ENCODE results near the gene COX6A1. TPM values are rescaled to one million over a fixed set of nuclear protein-coding genes. Genes with fewer than 3 reads are reported as not detected.
A peak's percentile ranks its signal among the peaks of the same experiment; 100 is the strongest.

The COX6A1 gene
- total RNA-seq, 1 experiment from 2014 or later, result 482 TPM

GRCh38 chr12:120468325-120468820, 30.5 kb downstream of the COX6A1 start:
- Mint-ChIP-seq H3K36me3 (ENCODE audit: insufficient read depth, unreplicated experiment) (peaks cover 68% of the 10 kb centered on the region), H3K9me3 (ENCODE audit: low read depth, unreplicated experiment) (no peaks in the 10 kb centered on the region), H3K27ac (ENCODE audit: unreplicated experiment) (peak overlapping the region; percentile 62), H3K4me1 (ENCODE audit: low read depth, unreplicated experiment) (peaks cover 42% of the 10 kb centered on the region), H3K4me3 (ENCODE audit: low read depth, unreplicated experiment) (peak overlapping the region; percentile 95), H3K27me3 (ENCODE audit: unreplicated experiment) (no peaks in the 10 kb centered on the region)
- peak; percentile 32 for DNase-seq
- TSS peak; percentile 39 for BruUV-seq (replicated peaks)
- TF ChIP-seq, protein P1, sequence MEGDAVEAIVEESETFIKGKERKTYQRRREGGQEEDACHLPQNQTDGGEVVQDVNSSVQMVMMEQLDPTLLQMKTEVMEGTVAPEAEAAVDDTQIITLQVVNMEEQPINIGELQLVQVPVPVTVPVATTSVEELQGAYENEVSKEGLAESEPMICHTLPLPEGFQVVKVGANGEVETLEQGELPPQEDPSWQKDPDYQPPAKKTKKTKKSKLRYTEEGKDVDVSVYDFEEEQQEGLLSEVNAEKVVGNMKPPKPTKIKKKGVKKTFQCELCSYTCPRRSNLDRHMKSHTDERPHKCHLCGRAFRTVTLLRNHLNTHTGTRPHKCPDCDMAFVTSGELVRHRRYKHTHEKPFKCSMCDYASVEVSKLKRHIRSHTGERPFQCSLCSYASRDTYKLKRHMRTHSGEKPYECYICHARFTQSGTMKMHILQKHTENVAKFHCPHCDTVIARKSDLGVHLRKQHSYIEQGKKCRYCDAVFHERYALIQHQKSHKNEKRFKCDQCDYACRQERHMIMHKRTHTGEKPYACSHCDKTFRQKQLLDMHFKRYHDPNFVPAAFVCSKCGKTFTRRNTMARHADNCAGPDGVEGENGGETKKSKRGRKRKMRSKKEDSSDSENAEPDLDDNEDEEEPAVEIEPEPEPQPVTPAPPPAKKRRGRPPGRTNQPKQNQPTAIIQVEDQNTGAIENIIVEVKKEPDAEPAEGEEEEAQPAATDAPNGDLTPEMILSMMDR (IDR thresholded peaks at IDR 0.05; ENCODE audit: unreplicated experiment), result no peak
- intact Hi-C loops (cut with micrococcal nuclease; ENCODE audit: unreplicated experiment), result loop anchor here (2.0 kb wide), 1 partner anchor 22 kb away; the partner anchor contains the start of genes GATC and TRIAP1
- CTCF ChIA-PET, result interaction anchor here (0.5 to 2.4 kb wide), 7 partner anchors 11 to 228 kb away, joined by 3 to 11 read pairs (median 5); partner anchors contain the start of genes COX6A1 and DYNLL1

DNA sequence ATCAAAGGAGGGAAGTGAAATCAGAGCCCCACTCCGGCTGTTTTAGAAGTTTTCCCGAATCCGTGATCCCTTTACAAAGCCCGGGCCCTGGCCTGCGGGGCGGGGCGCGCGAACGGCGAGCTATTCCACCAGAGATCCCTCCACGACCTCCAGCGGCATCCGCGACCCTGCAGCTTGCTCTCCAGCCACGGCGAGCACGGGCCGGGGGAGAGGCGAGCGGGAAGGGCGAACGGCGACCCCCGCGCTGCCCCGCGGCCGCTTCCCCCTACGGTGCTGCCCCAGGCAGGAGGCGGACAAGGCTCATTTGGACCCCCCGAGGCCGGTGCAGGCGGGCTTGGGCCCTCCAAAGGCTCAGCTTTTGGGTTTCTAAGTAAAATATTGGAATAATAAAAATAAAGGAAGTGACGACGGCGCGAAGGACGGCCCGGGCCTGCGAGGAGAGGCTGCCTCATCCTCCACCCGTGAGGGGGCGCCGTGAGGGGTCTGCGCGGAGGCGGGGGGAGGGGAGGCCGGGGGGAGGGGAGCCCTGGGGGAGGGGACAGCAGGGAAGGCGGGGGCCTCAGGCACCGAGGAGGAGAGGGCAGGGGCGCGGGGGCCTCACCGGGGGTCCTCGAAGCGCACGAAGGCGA, 31.0 kb downstream of the COX6A1 start:
- H3K9me3 Mint-ChIP-seq (ENCODE audit: low read depth, unreplicated experiment), result no peaks in the 10 kb centered on the region
- TF ChIP-seq, protein P1 (IDR thresholded peaks at IDR 0.05; ENCODE audit: unreplicated experiment), result no peak
- peak; percentile 33 for DNase-seq
- peaks cover 48% of the 10 kb centered on the region for H3K4me1 Mint-ChIP-seq (ENCODE audit: low read depth, unreplicated experiment)
- peak overlapping the region; percentile 62 for H3K27ac Mint-ChIP-seq (ENCODE audit: unreplicated experiment)
- intact Hi-C loops (cut with micrococcal nuclease; ENCODE audit: unreplicated experiment), result loop anchor here (2.0 kb wide), 1 partner anchor 22 kb away; the partner anchor contains the start of genes GATC and TRIAP1
- H3K4me3 Mint-ChIP-seq (ENCODE audit: low read depth, unreplicated experiment), result peak overlapping the region; percentile 95
- H3K36me3 Mint-ChIP-seq (ENCODE audit: insufficient read depth, unreplicated experiment), result peaks cover 67% of the 10 kb centered on the region
- CTCF ChIA-PET, result interaction anchor here (0.7 to 2.4 kb wide), 6 partner anchors 10 to 229 kb away, joined by 3 to 11 read pairs (median 4); partner anchors contain the start of genes COX6A1 and DYNLL1
- no TSS peak for BruUV-seq (replicated peaks)
- H3K27me3 Mint-ChIP-seq (ENCODE audit: unreplicated experiment), result no peaks in the 10 kb centered on the region

DNA sequence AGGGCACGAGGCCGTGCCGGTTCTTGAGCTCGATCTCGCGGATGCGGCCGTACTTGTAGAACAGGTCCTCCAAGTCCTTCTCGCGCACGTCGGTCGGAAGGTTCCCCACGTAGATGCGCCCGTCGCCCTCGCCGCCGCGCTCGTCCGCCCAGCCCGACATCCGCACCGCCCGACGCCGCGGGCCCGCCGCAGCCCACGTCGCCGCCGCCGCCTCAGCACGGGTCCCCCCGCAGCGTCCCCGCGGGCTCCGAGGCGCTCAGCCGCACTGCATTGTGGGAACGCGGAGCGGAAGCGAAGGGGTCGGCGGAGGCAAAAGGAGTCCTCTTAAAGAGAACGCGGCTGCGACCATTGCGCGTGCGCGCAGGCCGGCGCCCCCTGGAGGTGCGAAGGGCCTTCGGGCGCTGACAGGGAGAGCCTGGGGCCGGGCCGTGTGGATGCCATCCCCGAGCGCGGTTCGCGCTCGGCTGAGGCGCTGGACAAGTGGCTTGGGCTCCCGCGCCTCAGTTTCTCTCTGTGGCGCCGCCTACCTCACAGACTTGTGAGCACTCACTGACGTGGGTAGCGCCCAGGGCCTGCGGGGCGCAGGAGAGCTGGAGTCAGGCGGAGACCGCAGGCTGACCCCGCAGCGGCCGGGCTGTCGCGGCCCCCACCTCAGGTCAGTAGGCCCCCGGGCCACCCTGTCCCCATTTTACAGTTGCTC, 31.7 kb downstream of the COX6A1 start, which contains the start of gene SRSF9:
Gene SRSF9 (minus strand): TSS at position 299 of the 700 bp plus-strand sequence. CDS start 139 bp downstream, at position 160.
- Mint-ChIP-seq H3K4me1 (ENCODE audit: low read depth, unreplicated experiment) (peaks cover 49% of the 10 kb centered on the region), H3K36me3 (ENCODE audit: insufficient read depth, unreplicated experiment) (peaks cover 60% of the 10 kb centered on the region), H3K4me3 (ENCODE audit: low read depth, unreplicated experiment) (peak within 1 kb of the TSS; percentile 95), H3K27me3 (ENCODE audit: unreplicated experiment) (no peaks in the 10 kb centered on the region), H3K27ac (ENCODE audit: unreplicated experiment) (peak within 1 kb of the TSS; percentile 62), H3K9me3 (ENCODE audit: low read depth, unreplicated experiment) (no peaks in the 10 kb centered on the region)
- DNase-seq, result peak; percentile 98
- no TSS peak for BruUV-seq (replicated peaks)
- intact Hi-C loops (cut with micrococcal nuclease; ENCODE audit: unreplicated experiment), result loop anchor here (2.0 kb wide), 1 partner anchor 23 kb away; the partner anchor contains the start of genes GATC and TRIAP1
- CTCF ChIA-PET, result interaction anchor here (1.4 to 2.4 kb wide), 4 partner anchors 10 to 59 kb away, joined by 4 to 11 read pairs (median 6); partner anchors contain the start of genes COQ5, COX6A1 and DYNLL1
- TF ChIP-seq, protein P1 (IDR thresholded peaks at IDR 0.05; ENCODE audit: unreplicated experiment), result peak; percentile 93

GRCh38 chr12:120470150-120470784, 32.4 kb downstream of the COX6A1 start:
- intact Hi-C loops (cut with micrococcal nuclease; ENCODE audit: unreplicated experiment), result no loop called here
- Mint-ChIP-seq H3K27ac (ENCODE audit: unreplicated experiment) (peak overlapping the region; percentile 62), H3K9me3 (ENCODE audit: low read depth, unreplicated experiment) (no peaks in the 10 kb centered on the region), H3K27me3 (ENCODE audit: unreplicated experiment) (no peaks in the 10 kb centered on the region), H3K4me3 (ENCODE audit: low read depth, unreplicated experiment) (peak overlapping the region; percentile 95), H3K36me3 (ENCODE audit: insufficient read depth, unreplicated experiment) (peaks cover 54% of the 10 kb centered on the region), H3K4me1 (ENCODE audit: low read depth, unreplicated experiment) (peaks cover 51% of the 10 kb centered on the region)
- DNase-seq, result no peak
- BruUV-seq (replicated peaks), result TSS peak; percentile 24
- TF ChIP-seq, protein P1 (IDR thresholded peaks at IDR 0.05; ENCODE audit: unreplicated experiment), result no peak
- CTCF ChIA-PET, result interaction anchor here (1.4 to 2.4 kb wide), 4 partner anchors 9 to 59 kb away, joined by 4 to 11 read pairs (median 6); partner anchors contain the start of genes COQ5, COX6A1 and DYNLL1
